ENCODE results near the gene ATP23.

DNA sequence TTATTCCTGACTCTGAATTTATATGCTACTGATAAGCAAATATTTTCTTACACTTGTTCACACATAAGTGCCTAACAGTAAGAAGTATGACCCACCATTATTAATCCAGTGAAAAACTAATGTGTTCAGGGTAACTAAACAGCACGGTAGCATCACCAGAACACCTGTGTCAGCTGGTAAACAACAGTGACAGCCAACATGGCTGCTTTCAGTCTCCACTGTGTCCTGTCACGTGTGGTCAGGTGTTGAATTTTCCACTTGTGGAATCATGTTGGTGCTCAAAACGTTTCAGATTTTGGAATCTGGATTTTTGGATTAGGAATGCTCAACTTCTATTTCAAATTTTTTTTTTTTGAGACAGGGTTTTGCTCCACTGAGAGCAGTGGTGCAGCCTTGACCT is 14.3 kb upstream of the ATP23 start:
- TF ChIP-seq, protein P1, sequence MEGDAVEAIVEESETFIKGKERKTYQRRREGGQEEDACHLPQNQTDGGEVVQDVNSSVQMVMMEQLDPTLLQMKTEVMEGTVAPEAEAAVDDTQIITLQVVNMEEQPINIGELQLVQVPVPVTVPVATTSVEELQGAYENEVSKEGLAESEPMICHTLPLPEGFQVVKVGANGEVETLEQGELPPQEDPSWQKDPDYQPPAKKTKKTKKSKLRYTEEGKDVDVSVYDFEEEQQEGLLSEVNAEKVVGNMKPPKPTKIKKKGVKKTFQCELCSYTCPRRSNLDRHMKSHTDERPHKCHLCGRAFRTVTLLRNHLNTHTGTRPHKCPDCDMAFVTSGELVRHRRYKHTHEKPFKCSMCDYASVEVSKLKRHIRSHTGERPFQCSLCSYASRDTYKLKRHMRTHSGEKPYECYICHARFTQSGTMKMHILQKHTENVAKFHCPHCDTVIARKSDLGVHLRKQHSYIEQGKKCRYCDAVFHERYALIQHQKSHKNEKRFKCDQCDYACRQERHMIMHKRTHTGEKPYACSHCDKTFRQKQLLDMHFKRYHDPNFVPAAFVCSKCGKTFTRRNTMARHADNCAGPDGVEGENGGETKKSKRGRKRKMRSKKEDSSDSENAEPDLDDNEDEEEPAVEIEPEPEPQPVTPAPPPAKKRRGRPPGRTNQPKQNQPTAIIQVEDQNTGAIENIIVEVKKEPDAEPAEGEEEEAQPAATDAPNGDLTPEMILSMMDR (conservative IDR thresholded peaks at IDR 0.05; ENCODE audit: low read length), result no peak
- TF ChIP-seq EZH2phosphoT487 (IDR thresholded peaks at IDR 0.05; ENCODE audit: borderline replicate concordance), result no peak
